IPS-15b (cell line): ENCODE results near the gene DRGX.

ENCODE experiments used
- H3K27me3 ChIP-seq: one replicate; pipeline ENCODE4 v1.6.1; 2013; ENCODE audit warnings: low read length; ENCODE audit not compliant: control insufficient read depth, insufficient read depth
- H3K36me3 ChIP-seq: one replicate; pipeline ENCODE4 v1.6.1; 2013; ENCODE audit warnings: low read length; ENCODE audit not compliant: control insufficient read depth, insufficient read depth
- H3K4me1 ChIP-seq: one replicate; pipeline ENCODE4 v1.6.1; 2013; ENCODE audit warnings: mild to moderate bottlenecking, low read length; ENCODE audit not compliant: control insufficient read depth, insufficient read depth
- H3K4me3 ChIP-seq: one replicate; pipeline ENCODE4 v1.5.1; 2013; ENCODE audit warnings: low read depth, low read length
- H3K9ac ChIP-seq: one replicate; pipeline ENCODE4 v1.6.1; 2013; ENCODE audit warnings: low read depth, mild to moderate bottlenecking, low read length
- H3K9me3 ChIP-seq: one replicate; pipeline ENCODE4 v1.6.1; 2013; ENCODE audit warnings: mild to moderate bottlenecking, low read length; ENCODE audit not compliant: control insufficient read depth, insufficient read depth

DRGX gene

DNA sequence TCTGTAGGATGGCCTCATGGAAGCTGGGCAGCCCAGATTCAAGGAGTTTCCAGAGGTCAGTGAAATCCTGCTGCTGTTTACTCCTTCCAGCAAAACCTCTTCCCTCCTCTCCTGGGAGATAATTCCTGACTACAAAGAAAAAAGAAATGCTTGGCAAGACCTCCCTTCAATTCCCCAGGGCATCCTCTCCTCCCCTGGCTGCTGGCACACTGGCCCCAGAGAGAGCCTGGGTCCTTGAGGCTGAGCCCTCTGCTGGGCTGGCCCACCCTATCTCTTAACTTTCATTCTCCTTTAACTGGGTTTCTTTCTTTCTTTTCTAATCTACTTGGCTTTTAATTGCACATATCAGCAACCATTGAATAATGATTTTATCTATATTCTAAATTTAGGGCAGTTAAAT is 7.7 kb downstream of the DRGX start:
- Histone ChIP-seq H3K36me3 (no peaks in the 10 kb centered on the region), H3K9ac (no peak overlapping the region), H3K4me1 (no peaks in the 10 kb centered on the region), H3K27me3 (peaks cover 27% of the 10 kb centered on the region), H3K4me3 (no peak overlapping the region), H3K9me3 (no peaks in the 10 kb centered on the region)

GRCh38 chr10:49387071-49387470 is 8.8 kb downstream of the DRGX start:
- H3K36me3 ChIP-seq: no peaks in the 10 kb centered on the region
- H3K9me3 ChIP-seq: no peaks in the 10 kb centered on the region
- H3K27me3 ChIP-seq: peaks cover 17% of the 10 kb centered on the region
- no peak overlapping the region for H3K4me3 ChIP-seq
- no peaks in the 10 kb centered on the region for H3K4me1 ChIP-seq
- H3K9ac ChIP-seq: no peak overlapping the region

DNA sequence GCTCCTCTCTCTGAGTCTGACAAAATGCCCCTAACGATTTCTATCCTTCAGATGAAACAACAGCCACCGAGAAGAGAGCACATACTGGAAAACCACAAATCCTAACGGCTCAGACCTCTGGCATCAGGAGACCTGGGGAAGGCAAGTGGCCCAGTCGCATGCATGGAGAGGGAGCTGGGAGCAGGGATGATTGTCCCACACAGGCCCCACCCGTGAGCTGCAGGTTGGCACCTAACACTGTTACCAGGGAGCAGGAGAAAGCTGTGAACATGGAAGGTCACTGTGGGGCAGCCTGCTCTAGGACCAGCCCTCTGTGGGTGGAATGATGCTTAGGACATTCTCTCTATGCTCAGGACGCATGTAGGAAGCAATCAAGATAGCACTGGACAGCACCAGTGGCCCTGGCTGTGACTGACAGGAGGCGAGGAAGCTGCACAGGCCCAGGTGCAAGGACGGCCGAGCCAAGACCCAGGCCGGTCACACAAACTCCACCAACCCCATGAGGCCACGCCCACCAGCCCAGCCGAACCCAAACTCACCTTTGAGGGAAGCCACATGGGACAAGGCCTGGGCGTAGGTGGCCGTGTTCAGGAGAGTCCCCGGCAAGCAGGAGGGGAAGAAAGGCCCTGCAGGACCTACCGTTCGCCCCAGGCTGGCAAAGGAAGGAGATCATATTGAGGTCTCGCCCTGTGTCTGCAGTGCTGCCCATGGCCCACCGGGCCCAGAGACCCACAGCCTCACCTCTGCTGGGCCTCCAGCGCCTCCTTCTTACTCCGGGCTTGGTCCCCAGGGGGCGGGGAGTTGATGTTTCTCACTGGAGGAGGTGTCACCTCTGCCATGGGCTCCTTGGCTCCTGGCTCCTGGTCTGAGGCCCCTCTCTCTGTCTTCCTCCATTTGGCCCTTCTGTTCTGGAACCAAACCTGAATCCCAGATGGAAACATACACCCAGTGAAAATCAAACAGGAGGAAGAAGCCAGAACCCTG is 9.7 kb downstream of the DRGX start:
- Histone ChIP-seq H3K9ac (no peak overlapping the region), H3K9me3 (no peaks in the 10 kb centered on the region), H3K36me3 (no peaks in the 10 kb centered on the region), H3K27me3 (peaks cover 12% of the 10 kb centered on the region), H3K4me3 (no peak overlapping the region), H3K4me1 (no peaks in the 10 kb centered on the region)

GRCh38 chr10:49384268-49384953 is 11.5 kb downstream of the DRGX start:
- H3K27me3 ChIP-seq: peaks cover under 1% of the 10 kb centered on the region

GRCh38 chr10:49383853-49384252 is 12.0 kb downstream of the DRGX start:
- Histone ChIP-seq H3K36me3 (no peaks in the 10 kb centered on the region), H3K9me3 (no peaks in the 10 kb centered on the region), H3K9ac (no peak overlapping the region), H3K4me3 (no peak overlapping the region), H3K4me1 (no peaks in the 10 kb centered on the region), H3K27me3 (no peaks in the 10 kb centered on the region)

More at GRCh38 chr10:49384268-49384953, 11.5 kb downstream of the DRGX start:
- no peaks in the 10 kb centered on the region for H3K4me1 ChIP-seq
- H3K4me3 ChIP-seq: no peak overlapping the region
- no peaks in the 10 kb centered on the region for H3K9me3 ChIP-seq
- H3K9ac ChIP-seq: no peak overlapping the region
- H3K36me3 ChIP-seq: no peaks in the 10 kb centered on the region

GRCh38 chr10:49382826-49383225 is 13.1 kb downstream of the DRGX start:
- Histone ChIP-seq H3K9ac (no peak overlapping the region), H3K9me3 (no peaks in the 10 kb centered on the region), H3K36me3 (no peaks in the 10 kb centered on the region), H3K27me3 (no peaks in the 10 kb centered on the region), H3K4me1 (no peaks in the 10 kb centered on the region), H3K4me3 (no peak overlapping the region)

- no peaks in the 10 kb centered on the region for H3K27me3 ChIP-seq
- no peaks in the 10 kb centered on the region for H3K4me1 ChIP-seq
- H3K4me3 ChIP-seq: no peak overlapping the region
- no peaks in the 10 kb centered on the region for H3K9me3 ChIP-seq
- no peak overlapping the region for H3K9ac ChIP-seq
- H3K36me3 ChIP-seq: no peaks in the 10 kb centered on the region
Measured at GRCh38 chr10:49382226-49382625, 13.7 kb downstream of the DRGX start.

GRCh38 chr10:49381111-49381900 is 14.6 kb downstream of the DRGX start:
- H3K4me3 ChIP-seq: no peak overlapping the region
- H3K4me1 ChIP-seq: no peaks in the 10 kb centered on the region
- H3K9me3 ChIP-seq: no peaks in the 10 kb centered on the region
- no peaks in the 10 kb centered on the region for H3K36me3 ChIP-seq
- H3K9ac ChIP-seq: no peak overlapping the region
- no peaks in the 10 kb centered on the region for H3K27me3 ChIP-seq

DNA sequence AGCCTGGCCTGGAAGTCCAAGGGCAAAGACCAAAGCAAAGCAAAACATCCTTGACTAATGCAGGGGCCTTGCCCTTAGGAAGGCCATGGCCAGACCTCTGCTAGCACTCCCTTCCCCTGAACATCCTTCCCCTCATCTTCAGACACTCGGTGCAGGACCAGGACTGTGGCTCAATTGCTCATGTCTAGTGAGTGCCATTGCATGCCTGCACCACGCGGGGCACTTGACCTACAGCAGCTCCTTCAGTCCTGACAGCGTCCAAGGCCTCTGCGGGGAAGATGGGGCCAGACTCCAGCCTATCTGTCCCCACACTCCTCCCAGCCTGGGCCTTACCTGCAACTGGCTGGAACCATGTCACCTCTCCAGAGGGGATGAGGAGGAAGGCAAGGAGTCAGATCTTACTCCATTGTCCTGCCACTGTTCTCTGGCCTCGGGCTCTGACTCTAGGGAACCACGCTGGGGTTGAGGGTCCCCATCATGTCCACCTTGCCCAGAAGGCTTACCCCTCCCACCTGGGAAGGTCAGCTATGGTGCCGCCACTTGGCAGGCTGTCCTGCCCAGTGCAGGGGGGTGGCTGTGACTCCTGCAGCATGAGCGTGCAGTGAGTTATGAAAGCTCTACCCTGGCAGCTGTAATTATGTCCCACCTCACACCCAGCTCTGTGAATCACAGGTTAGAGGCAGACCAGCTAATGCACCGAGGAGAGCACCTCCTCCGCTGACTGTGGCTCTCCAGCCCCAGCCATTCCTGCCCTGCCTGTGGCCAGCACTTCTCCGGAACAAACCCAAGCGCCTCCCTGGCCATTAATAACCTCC is 16.1 kb downstream of the DRGX start:
- no peaks in the 10 kb centered on the region for H3K9me3 ChIP-seq
- no peaks in the 10 kb centered on the region for H3K27me3 ChIP-seq
- H3K36me3 ChIP-seq: no peaks in the 10 kb centered on the region
- no peak overlapping the region for H3K9ac ChIP-seq
- H3K4me3 ChIP-seq: no peak overlapping the region
- no peaks in the 10 kb centered on the region for H3K4me1 ChIP-seq

DNA sequence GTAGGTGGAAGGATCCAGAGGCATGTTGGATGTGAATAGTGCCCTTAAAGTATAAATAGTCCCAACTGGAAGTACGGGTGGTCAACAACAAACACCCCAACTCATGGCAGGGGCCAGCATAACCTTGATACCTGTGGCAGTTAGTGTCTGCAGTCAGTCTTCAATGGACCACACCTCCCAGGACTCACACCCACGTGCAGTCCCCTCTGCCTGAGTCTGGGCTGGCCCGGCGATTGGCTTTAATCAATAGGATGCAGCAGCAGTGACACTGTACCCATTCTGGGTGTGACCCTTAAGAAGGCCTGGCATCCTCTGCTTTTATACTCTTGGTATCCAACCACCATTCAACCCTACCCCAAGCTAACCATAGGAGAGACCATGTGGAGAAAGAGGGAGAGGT is 18.6 kb downstream of the DRGX start:
- Histone ChIP-seq H3K36me3 (no peaks in the 10 kb centered on the region), H3K4me1 (no peaks in the 10 kb centered on the region), H3K9ac (no peak overlapping the region), H3K27me3 (no peaks in the 10 kb centered on the region), H3K4me3 (no peak overlapping the region), H3K9me3 (no peaks in the 10 kb centered on the region)

- Histone ChIP-seq H3K4me1 (no peaks in the 10 kb centered on the region), H3K27me3 (no peaks in the 10 kb centered on the region), H3K4me3 (no peak overlapping the region), H3K9ac (no peak overlapping the region), H3K9me3 (no peaks in the 10 kb centered on the region), H3K36me3 (no peaks in the 10 kb centered on the region)
Measured at GRCh38 chr10:49375611-49376010, 20.3 kb downstream of the DRGX start.
